PC-3 (cell line): Measurements from ENCODE around the gene PPFIBP1. TPM values are rescaled to one million over a fixed set of nuclear protein-coding genes. Genes with fewer than 3 reads are reported as not detected.

Experiments
- ATAC-seq: fragments of 200-7000 bp; cut with Tn5 transposase; 2 replicates; pipeline ENCODE4 v1.9.1; 2020; ENCODE audit warnings: mild to moderate bottlenecking, moderate library complexity
- BruUV-seq: library from RNA; stranded (reverse); fragments of 400-500 nt; replicated peaks from 2 replicates; lab custom pipeline; 2021; lab: Mats Ljungman, UMichigan
- CTCF ChIA-PET: fragments of 300-600 bp; sonication (Branson Sonifier 250); formaldehyde crosslinking; loops from one replicate; lab custom pipeline; 2022; ENCODE audit warnings: antibody characterized with exemption; lab: Charles Lee
- POLR2A ChIA-PET: fragments of 300-600 bp; sonication (Branson Sonifier 250); formaldehyde crosslinking; loops from one replicate; lab custom pipeline; 2022; ENCODE audit warnings: antibody characterized with exemption; ENCODE audit not compliant: unreplicated experiment; lab: Charles Lee
- DNase-seq: peaks from one replicate; pipeline ENCODE4 v3.0.0-alpha.2; 2015
- H2AFZ ChIP-seq: fragments of 300-600 bp; sonication (generic); 2 replicates; pipeline ENCODE4 v1.6.0; 2016; ENCODE audit warnings: antibody characterized with exemption, low read length
- H3F3A ChIP-seq: fragments of 300-600 bp; sonication (generic); one replicate; pipeline ENCODE4 v1.6.0; 2017; ENCODE audit warnings: antibody characterized with exemption, low read length, control low read depth, mild to moderate bottlenecking; ENCODE audit not compliant: unreplicated experiment
- H3K27ac ChIP-seq: fragments of 300-600 bp; sonication (generic); 2 replicates; pipeline ENCODE4 v1.5.1; 2016; ENCODE audit warnings: mild to moderate bottlenecking, low read length
- H3K27me3 ChIP-seq: fragments of 300-600 bp; sonication (generic); 2 replicates; pipeline ENCODE4 v1.6.1; 2016; ENCODE audit warnings: low read length, mixed read lengths
- H3K36me3 ChIP-seq: fragments of 300-600 bp; sonication (generic); 2 replicates; pipeline ENCODE4 v1.6.1; 2016; ENCODE audit warnings: low read depth, mixed run types, low read length, mixed read lengths
- H3K4me1 ChIP-seq: fragments of 300-600 bp; sonication (generic); 2 replicates; pipeline ENCODE4 v1.5.1; 2016; ENCODE audit warnings: low read length; ENCODE audit not compliant: insufficient read depth
- H3K4me2 ChIP-seq: fragments of 300-600 bp; sonication (generic); 2 replicates; pipeline ENCODE4 v1.6.0; 2016; ENCODE audit warnings: low read length
- H3K4me3 ChIP-seq: fragments of 300-600 bp; sonication (generic); 2 replicates; pipeline ENCODE4 v1.5.1; 2016; ENCODE audit warnings: mild to moderate bottlenecking, low read length, mixed read lengths
- H3K79me2 ChIP-seq: fragments of 300-600 bp; sonication (generic); 2 replicates; pipeline ENCODE4 v1.6.1; 2017; ENCODE audit warnings: low read length, mixed read lengths
- H3K9ac ChIP-seq: fragments of 300-600 bp; sonication (generic); 2 replicates; pipeline ENCODE4 v1.6.0; 2016; ENCODE audit warnings: mild to moderate bottlenecking, low read length
- H3K9me2 ChIP-seq: fragments of 300-600 bp; sonication (generic); replicated peaks from 2 replicates; pipeline ENCODE4 v1.6.1; 2016; ENCODE audit warnings: mixed run types, low read length, mixed read lengths
- H3K9me3 ChIP-seq: fragments of 300-600 bp; sonication (generic); 2 replicates; pipeline ENCODE4 v1.6.1; 2016; ENCODE audit warnings: low read length, mixed read lengths
- H4K20me1 ChIP-seq: fragments of 300-600 bp; sonication (generic); 2 replicates; pipeline ENCODE4 v1.6.1; 2016; ENCODE audit warnings: low read length, mixed read lengths
- CTCF ChIP-seq: fragments of 300-600 bp; sonication (generic); conservative IDR thresholded peaks from 2 replicates; pipeline ENCODE4 v1.5.1; 2017; ENCODE audit warnings: antibody characterized with exemption, low read depth, mild to moderate bottlenecking, low read length
- EZH2 ChIP-seq: fragments of 300-600 bp; sonication (generic); IDR thresholded peaks from one replicate; pipeline ENCODE4 v1.6.1; 2017; ENCODE audit warnings: antibody characterized with exemption, mild to moderate bottlenecking, low read length; ENCODE audit not compliant: unreplicated experiment
- EZH2phosphoT487 ChIP-seq: fragments of 300-600 bp; sonication (generic); IDR thresholded peaks from 2 replicates; pipeline ENCODE4 v1.6.1; 2018; ENCODE audit warnings: mild to moderate bottlenecking, antibody characterized with exemption, low read length, borderline replicate concordance
- intact Hi-C: fragments of 100-400 bp; cut with micrococcal nuclease; formaldehyde crosslinking; loops from 2 replicates; pipeline ENCODE4 v1.9.0; 2023
- total RNA-seq: library from RNA; depleted of rRNA; stranded (reverse); fragments of >200 nt; gene quantifications from 2 replicates; pipeline ENCODE4 v1.2.3, GENCODE V29; 2014

The PPFIBP1 gene
- total RNA-seq, 1 experiment from 2014 or later = 56.9 TPM

GRCh38 chr12:27709932-27710591 lies 186.1 kb downstream of the PPFIBP1 start:
- intact Hi-C loops = loop anchor here (10.0 kb wide), 1 partner anchor 185 kb away; the partner anchor contains the start of gene PPFIBP1
- BruUV-seq = TSS peak; percentile 90

GRCh38 chr12:27710592-27711316 lies 186.7 kb downstream of the PPFIBP1 start, which contains the start of gene MRPS35:
Gene MRPS35 (plus strand): TSS chr12:27710832. CDS start chr12:27710844, 12 bp downstream.
- intact Hi-C loops = no loop called here
- TF ChIP-seq CTCF (no peak), EZH2phosphoT487 (no peak), EZH2 (no peak)
- peaks cover 54% of the 10 kb centered on the region for H3K79me2 ChIP-seq
- peak within 1 kb of the TSS; percentile 97 for H2AFZ ChIP-seq
- no peaks in the 10 kb centered on the region for H3F3A ChIP-seq
- CTCF ChIA-PET = no interaction called here
- H3K9me2 ChIP-seq = no peaks in the 10 kb centered on the region
- H4K20me1 ChIP-seq = peaks cover 17% of the 10 kb centered on the region; the same call in 1 of the 2 replicates
- no peaks in the 10 kb centered on the region for H3K9me3 ChIP-seq
- H3K36me3 ChIP-seq = peaks cover 19% of the 10 kb centered on the region; the same call in 1 of the 2 replicates
- peak within 1 kb of the TSS; percentile 88 for H3K4me2 ChIP-seq
- BruUV-seq = TSS peak; percentile 50
- H3K27ac ChIP-seq = peak within 1 kb of the TSS; percentile 65
- no peaks in the 10 kb centered on the region for H3K27me3 ChIP-seq
- peak within 1 kb of the TSS; percentile 87 for H3K9ac ChIP-seq
- H3K4me1 ChIP-seq = peaks cover 14% of the 10 kb centered on the region
- DNase-seq (peak; percentile 95), ATAC-seq (peak; percentile 96)
- H3K4me3 ChIP-seq = peak within 1 kb of the TSS; percentile 87
- POLR2A ChIA-PET = interaction anchor here (0.7 to 1.0 kb wide), 2 partner anchors 15 to 130 kb away, joined by 3 to 6 read pairs; partner anchors contain the start of gene REP15

More at GRCh38 chr12:27709932-27710591, 186.1 kb downstream of the PPFIBP1 start:
- H3K4me3 ChIP-seq = peak overlapping the region; percentile 87
- peaks cover 47% of the 10 kb centered on the region for H3K79me2 ChIP-seq
- POLR2A ChIA-PET = interaction anchor here (0.7 to 1.0 kb wide), 2 partner anchors 14 to 131 kb away, joined by 3 to 6 read pairs; partner anchors contain the start of gene REP15
- H3K9me2 ChIP-seq = no peaks in the 10 kb centered on the region
- no peak for TF ChIP-seq CTCF
- no peak for TF ChIP-seq EZH2phosphoT487
- no peak for TF ChIP-seq EZH2
- H3K4me1 ChIP-seq = peaks cover 8% of the 10 kb centered on the region
- DNase-seq (peak; percentile 77), ATAC-seq (peak; percentile 74)
- no peaks in the 10 kb centered on the region for H3K9me3 ChIP-seq
- peak overlapping the region; percentile 88 for H3K4me2 ChIP-seq
- peak overlapping the region; percentile 97 for H2AFZ ChIP-seq
- H3F3A ChIP-seq = no peaks in the 10 kb centered on the region
- peak overlapping the region; percentile 65 for H3K27ac ChIP-seq
- H3K9ac ChIP-seq = peak overlapping the region; percentile 87
- peaks cover 17% of the 10 kb centered on the region; the same call in 1 of the 2 replicates for H4K20me1 ChIP-seq
- H3K27me3 ChIP-seq = no peaks in the 10 kb centered on the region
- CTCF ChIA-PET = no interaction called here
- H3K36me3 ChIP-seq = peaks cover 15% of the 10 kb centered on the region; the same call in 1 of the 2 replicates
